ENCODE measurements around the gene TAX1BP3. TPM values are rescaled to one million over a fixed set of nuclear protein-coding genes. Genes with fewer than 3 reads are reported as not detected.

The TAX1BP3 gene
- total and polyA plus RNA-seq, 2 of the 13 experiments (the other 11 are each of a cell fraction or from before 2014, with no cell fraction given) = 16.7 to 45.1 TPM

DNA sequence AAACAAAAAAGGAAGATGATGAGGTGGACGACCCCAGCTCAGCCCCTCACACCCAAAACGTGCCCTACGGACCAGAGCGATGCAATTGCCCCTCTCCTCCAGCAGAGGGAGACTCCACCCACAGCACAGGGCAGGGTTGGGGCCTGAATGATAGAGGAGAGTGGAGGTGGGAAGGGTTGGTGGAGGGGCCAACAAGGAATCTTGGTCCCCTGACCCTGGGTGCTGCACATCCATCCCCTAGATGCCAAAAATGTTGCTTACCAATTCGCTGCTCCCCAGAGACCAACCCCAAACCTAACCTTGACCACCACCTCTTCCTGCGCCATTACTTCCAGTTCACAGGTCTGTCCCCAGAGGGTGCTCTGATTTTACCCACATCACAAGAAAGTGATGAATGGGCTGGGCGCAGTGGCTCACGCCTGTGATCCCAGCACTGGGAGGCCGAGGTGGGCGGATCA is 14.7 kb upstream of the TAX1BP3 start (continued):
- TF ChIP-seq, protein P1, sequence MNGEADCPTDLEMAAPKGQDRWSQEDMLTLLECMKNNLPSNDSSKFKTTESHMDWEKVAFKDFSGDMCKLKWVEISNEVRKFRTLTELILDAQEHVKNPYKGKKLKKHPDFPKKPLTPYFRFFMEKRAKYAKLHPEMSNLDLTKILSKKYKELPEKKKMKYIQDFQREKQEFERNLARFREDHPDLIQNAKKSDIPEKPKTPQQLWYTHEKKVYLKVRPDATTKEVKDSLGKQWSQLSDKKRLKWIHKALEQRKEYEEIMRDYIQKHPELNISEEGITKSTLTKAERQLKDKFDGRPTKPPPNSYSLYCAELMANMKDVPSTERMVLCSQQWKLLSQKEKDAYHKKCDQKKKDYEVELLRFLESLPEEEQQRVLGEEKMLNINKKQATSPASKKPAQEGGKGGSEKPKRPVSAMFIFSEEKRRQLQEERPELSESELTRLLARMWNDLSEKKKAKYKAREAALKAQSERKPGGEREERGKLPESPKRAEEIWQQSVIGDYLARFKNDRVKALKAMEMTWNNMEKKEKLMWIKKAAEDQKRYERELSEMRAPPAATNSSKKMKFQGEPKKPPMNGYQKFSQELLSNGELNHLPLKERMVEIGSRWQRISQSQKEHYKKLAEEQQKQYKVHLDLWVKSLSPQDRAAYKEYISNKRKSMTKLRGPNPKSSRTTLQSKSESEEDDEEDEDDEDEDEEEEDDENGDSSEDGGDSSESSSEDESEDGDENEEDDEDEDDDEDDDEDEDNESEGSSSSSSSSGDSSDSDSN (CRISPR knock-in tag; IDR thresholded peaks at IDR 0.05) = no peak
- TF ChIP-seq ZNF234 (CRISPR knock-in tag; conservative IDR thresholded peaks at IDR 0.05) = no peak
- TF ChIP-seq FOSL1 (CRISPR knock-in tag; IDR thresholded peaks at IDR 0.05; ENCODE audit: borderline replicate concordance) = no peak
- TF ChIP-seq ZFX (CRISPR knock-in tag; IDR thresholded peaks at IDR 0.05; ENCODE audit: low read depth) = 0 out of 2 replicates have a peak, but pooled peaks have one; percentile 16
- TF ChIP-seq KLF6 (CRISPR knock-in tag; IDR thresholded peaks at IDR 0.05) = no peak
- no peak for TF ChIP-seq KDM5A (IDR thresholded peaks at IDR 0.05; ENCODE audit: borderline replicate concordance, low read length)
- no peak for TF ChIP-seq SP2 (CRISPR knock-in tag; IDR thresholded peaks at IDR 0.05)
- TF ChIP-seq KMT2B (CRISPR knock-in tag; IDR thresholded peaks at IDR 0.05) = no peak
- no peak for TF ChIP-seq ZSCAN29 (CRISPR knock-in tag; conservative IDR thresholded peaks at IDR 0.05)
- TF ChIP-seq, protein P2, sequence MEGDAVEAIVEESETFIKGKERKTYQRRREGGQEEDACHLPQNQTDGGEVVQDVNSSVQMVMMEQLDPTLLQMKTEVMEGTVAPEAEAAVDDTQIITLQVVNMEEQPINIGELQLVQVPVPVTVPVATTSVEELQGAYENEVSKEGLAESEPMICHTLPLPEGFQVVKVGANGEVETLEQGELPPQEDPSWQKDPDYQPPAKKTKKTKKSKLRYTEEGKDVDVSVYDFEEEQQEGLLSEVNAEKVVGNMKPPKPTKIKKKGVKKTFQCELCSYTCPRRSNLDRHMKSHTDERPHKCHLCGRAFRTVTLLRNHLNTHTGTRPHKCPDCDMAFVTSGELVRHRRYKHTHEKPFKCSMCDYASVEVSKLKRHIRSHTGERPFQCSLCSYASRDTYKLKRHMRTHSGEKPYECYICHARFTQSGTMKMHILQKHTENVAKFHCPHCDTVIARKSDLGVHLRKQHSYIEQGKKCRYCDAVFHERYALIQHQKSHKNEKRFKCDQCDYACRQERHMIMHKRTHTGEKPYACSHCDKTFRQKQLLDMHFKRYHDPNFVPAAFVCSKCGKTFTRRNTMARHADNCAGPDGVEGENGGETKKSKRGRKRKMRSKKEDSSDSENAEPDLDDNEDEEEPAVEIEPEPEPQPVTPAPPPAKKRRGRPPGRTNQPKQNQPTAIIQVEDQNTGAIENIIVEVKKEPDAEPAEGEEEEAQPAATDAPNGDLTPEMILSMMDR (CRISPR knock-in tag; IDR thresholded peaks at IDR 0.05) = peak; percentile 91
- no peak for TF ChIP-seq RFXANK (CRISPR knock-in tag; IDR thresholded peaks at IDR 0.05)
- TF ChIP-seq ZNF44 (CRISPR knock-in tag; IDR thresholded peaks at IDR 0.05) = no peak
- no peak for TF ChIP-seq FOXK1 (CRISPR knock-in tag; IDR thresholded peaks at IDR 0.05; ENCODE audit: borderline replicate concordance, low read depth)
- TF ChIP-seq, protein P3, sequence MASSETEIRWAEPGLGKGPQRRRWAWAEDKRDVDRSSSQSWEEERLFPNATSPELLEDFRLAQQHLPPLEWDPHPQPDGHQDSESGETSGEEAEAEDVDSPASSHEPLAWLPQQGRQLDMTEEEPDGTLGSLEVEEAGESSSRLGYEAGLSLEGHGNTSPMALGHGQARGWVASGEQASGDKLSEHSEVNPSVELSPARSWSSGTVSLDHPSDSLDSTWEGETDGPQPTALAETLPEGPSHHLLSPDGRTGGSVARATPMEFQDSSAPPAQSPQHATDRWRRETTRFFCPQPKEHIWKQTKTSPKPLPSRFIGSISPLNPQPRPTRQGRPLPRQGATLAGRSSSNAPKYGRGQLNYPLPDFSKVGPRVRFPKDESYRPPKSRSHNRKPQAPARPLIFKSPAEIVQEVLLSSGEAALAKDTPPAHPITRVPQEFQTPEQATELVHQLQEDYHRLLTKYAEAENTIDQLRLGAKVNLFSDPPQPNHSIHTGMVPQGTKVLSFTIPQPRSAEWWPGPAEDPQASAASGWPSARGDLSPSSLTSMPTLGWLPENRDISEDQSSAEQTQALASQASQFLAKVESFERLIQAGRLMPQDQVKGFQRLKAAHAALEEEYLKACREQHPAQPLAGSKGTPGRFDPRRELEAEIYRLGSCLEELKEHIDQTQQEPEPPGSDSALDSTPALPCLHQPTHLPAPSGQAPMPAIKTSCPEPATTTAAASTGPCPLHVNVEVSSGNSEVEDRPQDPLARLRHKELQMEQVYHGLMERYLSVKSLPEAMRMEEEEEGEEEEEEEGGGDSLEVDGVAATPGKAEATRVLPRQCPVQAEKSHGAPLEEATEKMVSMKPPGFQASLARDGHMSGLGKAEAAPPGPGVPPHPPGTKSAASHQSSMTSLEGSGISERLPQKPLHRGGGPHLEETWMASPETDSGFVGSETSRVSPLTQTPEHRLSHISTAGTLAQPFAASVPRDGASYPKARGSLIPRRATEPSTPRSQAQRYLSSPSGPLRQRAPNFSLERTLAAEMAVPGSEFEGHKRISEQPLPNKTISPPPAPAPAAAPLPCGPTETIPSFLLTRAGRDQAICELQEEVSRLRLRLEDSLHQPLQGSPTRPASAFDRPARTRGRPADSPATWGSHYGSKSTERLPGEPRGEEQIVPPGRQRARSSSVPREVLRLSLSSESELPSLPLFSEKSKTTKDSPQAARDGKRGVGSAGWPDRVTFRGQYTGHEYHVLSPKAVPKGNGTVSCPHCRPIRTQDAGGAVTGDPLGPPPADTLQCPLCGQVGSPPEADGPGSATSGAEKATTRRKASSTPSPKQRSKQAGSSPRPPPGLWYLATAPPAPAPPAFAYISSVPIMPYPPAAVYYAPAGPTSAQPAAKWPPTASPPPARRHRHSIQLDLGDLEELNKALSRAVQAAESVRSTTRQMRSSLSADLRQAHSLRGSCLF (CRISPR knock-in tag; IDR thresholded peaks at IDR 0.05; ENCODE audit: borderline replicate concordance) = no peak
- no peak for TF ChIP-seq SRY (CRISPR knock-in tag; IDR thresholded peaks at IDR 0.05)
- TF ChIP-seq PCBP1 (IDR thresholded peaks at IDR 0.05; ENCODE audit: borderline replicate concordance, low read depth, low read length) = no peak
- TF ChIP-seq ETV5 (CRISPR knock-in tag; IDR thresholded peaks at IDR 0.05; ENCODE audit: borderline replicate concordance) = no peak
- peak; percentile 47; the same call in 1 of the 2 replicates for TF ChIP-seq SMC3 (IDR thresholded peaks at IDR 0.05; ENCODE audit: low read length)
- no peak for TF ChIP-seq TARDBP (CRISPR knock-in tag; IDR thresholded peaks at IDR 0.05)
- TF ChIP-seq, protein P4, sequence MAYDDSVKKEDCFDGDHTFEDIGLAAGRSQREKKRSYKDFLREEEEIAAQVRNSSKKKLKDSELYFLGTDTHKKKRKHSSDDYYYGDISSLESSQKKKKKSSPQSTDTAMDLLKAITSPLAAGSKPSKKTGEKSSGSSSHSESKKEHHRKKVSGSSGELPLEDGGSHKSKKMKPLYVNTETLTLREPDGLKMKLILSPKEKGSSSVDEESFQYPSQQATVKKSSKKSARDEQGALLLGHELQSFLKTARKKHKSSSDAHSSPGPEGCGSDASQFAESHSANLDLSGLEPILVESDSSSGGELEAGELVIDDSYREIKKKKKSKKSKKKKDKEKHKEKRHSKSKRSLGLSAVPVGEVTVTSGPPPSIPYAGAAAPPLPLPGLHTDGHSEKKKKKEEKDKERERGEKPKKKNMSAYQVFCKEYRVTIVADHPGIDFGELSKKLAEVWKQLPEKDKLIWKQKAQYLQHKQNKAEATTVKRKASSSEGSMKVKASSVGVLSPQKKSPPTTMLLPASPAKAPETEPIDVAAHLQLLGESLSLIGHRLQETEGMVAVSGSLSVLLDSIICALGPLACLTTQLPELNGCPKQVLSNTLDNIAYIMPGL (CRISPR knock-in tag; IDR thresholded peaks at IDR 0.05; ENCODE audit: borderline replicate concordance in 1 of 2, low read depth in 1 of 2) = 0 out of 4 replicates have a peak, but pooled peaks of 1 of the 2 experiments have one; percentile 29
